Measurements from ENCODE around the gene HEXB. TPM values are rescaled to one million over a fixed set of nuclear protein-coding genes. Genes with fewer than 3 reads are reported as not detected.
A peak's percentile ranks its signal among the peaks of the same experiment; 100 is the strongest.

HEXB gene
- total and polyA plus RNA-seq, 2 of the 13 experiments (the other 11 are each of a cell fraction or from before 2014, with no cell fraction given) = 100 to 104 TPM

- TF ChIP-seq POLR2AphosphoS5 (IDR thresholded peaks at IDR 0.05; ENCODE audit: low read depth, low read length) = 0 out of 2 replicates have a peak, but pooled peaks have one; percentile 8
- TF ChIP-seq ZUFSP (CRISPR knock-in tag; IDR thresholded peaks at IDR 0.05; ENCODE audit: borderline replicate concordance) = no peak
- no peak for TF ChIP-seq YEATS4 (CRISPR knock-in tag; IDR thresholded peaks at IDR 0.05; ENCODE audit: borderline replicate concordance)
- TF ChIP-seq TAF1 (CRISPR knock-in tag; IDR thresholded peaks at IDR 0.05) = peak; percentile 12; the same call in 1 of the 2 replicates
- TF ChIP-seq, protein P1, sequence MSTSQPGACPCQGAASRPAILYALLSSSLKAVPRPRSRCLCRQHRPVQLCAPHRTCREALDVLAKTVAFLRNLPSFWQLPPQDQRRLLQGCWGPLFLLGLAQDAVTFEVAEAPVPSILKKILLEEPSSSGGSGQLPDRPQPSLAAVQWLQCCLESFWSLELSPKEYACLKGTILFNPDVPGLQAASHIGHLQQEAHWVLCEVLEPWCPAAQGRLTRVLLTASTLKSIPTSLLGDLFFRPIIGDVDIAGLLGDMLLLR (CRISPR knock-in tag; IDR thresholded peaks at IDR 0.05) = no peak
- TF ChIP-seq HNF1A (IDR thresholded peaks at IDR 0.05; ENCODE audit: low read depth) = no peak
- TF ChIP-seq HNF1A (CRISPR knock-in tag; IDR thresholded peaks at IDR 0.05; ENCODE audit: borderline replicate concordance) = no peak
- no peak for TF ChIP-seq ZNF577 (CRISPR knock-in tag; IDR thresholded peaks at IDR 0.05; ENCODE audit: borderline replicate concordance, low read depth)
- TF ChIP-seq POLR2G (IDR thresholded peaks at IDR 0.05; ENCODE audit: low read depth, low read length) = no peak
- TF ChIP-seq KLF6 (CRISPR knock-in tag; IDR thresholded peaks at IDR 0.05) = no peak
- no peak for TF ChIP-seq ZNF547 (CRISPR knock-in tag; IDR thresholded peaks at IDR 0.05)
- no peak for TF ChIP-seq SMAD9 (CRISPR knock-in tag; IDR thresholded peaks at IDR 0.05)
- TF ChIP-seq ZBTB7B (CRISPR knock-in tag; IDR thresholded peaks at IDR 0.05) = no peak
- no peak for TF ChIP-seq NR2F1 (CRISPR knock-in tag; IDR thresholded peaks at IDR 0.05)
- no peak for TF ChIP-seq PHF8 (CRISPR knock-in tag; IDR thresholded peaks at IDR 0.05)
- no peak for TF ChIP-seq SSRP1 (CRISPR knock-in tag; IDR thresholded peaks at IDR 0.05)
- no peak for TF ChIP-seq ZFX (CRISPR knock-in tag; IDR thresholded peaks at IDR 0.05; ENCODE audit: low read depth)
- TF ChIP-seq PRDM15 (CRISPR knock-in tag; IDR thresholded peaks at IDR 0.05) = no peak
- no peak for TF ChIP-seq MTA3 (CRISPR knock-in tag; IDR thresholded peaks at IDR 0.05)
- TF ChIP-seq KLF13 (CRISPR knock-in tag; IDR thresholded peaks at IDR 0.05) = no peak
- TF ChIP-seq ZNF570 (CRISPR knock-in tag; IDR thresholded peaks at IDR 0.05; ENCODE audit: borderline replicate concordance) = no peak
- TF ChIP-seq ZKSCAN8 (CRISPR knock-in tag; IDR thresholded peaks at IDR 0.05; ENCODE audit: borderline replicate concordance) = no peak
These were observed 48.5 kb upstream of the HEXB start (continued) for GRCh38 chr5:74636552-74636951.

All from HepG2 (cell line).